DND-41 (cell line): ENCODE measurements around the gene TMEM59L.

ENCODE experiments used
- ATAC-seq: fragments of 200-7000 bp; cut with Tn5 transposase; 3 replicates; pipeline ENCODE4 v1.9.1; 2021; ENCODE audit warnings: low read depth; ENCODE audit not compliant: insufficient read depth
- DNase-seq: peaks from one replicate; pipeline ENCODE4 v3.0.0-alpha.2; 2020
- H2AFZ ChIP-seq: 2 replicates; pipeline ENCODE4 v1.6.0; 2012; ENCODE audit warnings: low read depth, low read length
- H3K27ac ChIP-seq: 2 replicates; pipeline ENCODE4 v1.5.1; 2012; ENCODE audit warnings: low read length, inconsistent platforms
- H3K27me3 ChIP-seq: fragments of 200-600 bp; sonication (generic); 2 replicates; pipeline ENCODE4 v1.6.0; 2012; ENCODE audit warnings: low read length, mild to moderate bottlenecking, inconsistent platforms; ENCODE audit not compliant: insufficient read depth, poor library complexity
- H3K36me3 ChIP-seq: 2 replicates; pipeline ENCODE4 v1.5.1; 2012; ENCODE audit warnings: low read length, inconsistent platforms; ENCODE audit not compliant: insufficient read depth
- H3K4me1 ChIP-seq: 2 replicates; pipeline ENCODE4 v1.5.1; 2012; ENCODE audit warnings: mild to moderate bottlenecking, low read length; ENCODE audit not compliant: insufficient read depth
- H3K4me2 ChIP-seq: 2 replicates; pipeline ENCODE4 v1.6.0; 2012; ENCODE audit warnings: mild to moderate bottlenecking, moderate library complexity, low read length, inconsistent platforms; ENCODE audit not compliant: insufficient read depth
- H3K4me3 ChIP-seq, 2 experiments: fragments of 200-600 bp in 1 of 2; shearing (Covaris generic) in 1 of 2; 2 replicates each; pipeline ENCODE4 v1.5.1; 2012 to 2016; ENCODE audit warnings: inconsistent platforms in 2 of 2, low read length in 2 of 2, mild to moderate bottlenecking in 2 of 2, low read depth in 1 of 2, moderate library complexity in 1 of 2
- H3K79me2 ChIP-seq: 2 replicates; pipeline ENCODE4 v1.6.0; 2012; ENCODE audit warnings: low read length, inconsistent platforms; ENCODE audit not compliant: insufficient read depth
- H3K9ac ChIP-seq: 2 replicates; pipeline ENCODE4 v1.6.0; 2012; ENCODE audit warnings: low read depth, mild to moderate bottlenecking, inconsistent platforms, low read length, moderate library complexity
- H3K9me3 ChIP-seq: 2 replicates; pipeline ENCODE4 v1.5.1; 2012; ENCODE audit warnings: low read length, moderate library complexity, mild to moderate bottlenecking, inconsistent platforms; ENCODE audit not compliant: insufficient read depth, severe bottlenecking
- H4K20me1 ChIP-seq: 2 replicates; pipeline ENCODE4 v1.6.0; 2012; ENCODE audit warnings: low read length; ENCODE audit not compliant: insufficient read depth
- EZH2 ChIP-seq: IDR thresholded peaks from 3 replicates; pipeline ENCODE4 v1.6.1; 2012; ENCODE audit warnings: borderline replicate concordance, low read depth, mild to moderate bottlenecking, moderate library complexity, low read length, inconsistent platforms; ENCODE audit not compliant: severe bottlenecking
- TF ChIP-seq, protein P1 (sequence below): IDR thresholded peaks from 2 replicates; pipeline ENCODE4 v1.5.1; 2012; ENCODE audit warnings: borderline replicate concordance, low read length, moderate library complexity, mild to moderate bottlenecking; ENCODE audit not compliant: poor library complexity, severe bottlenecking; ENCODE audit errors: extremely low read depth

The TMEM59L gene

DNA sequence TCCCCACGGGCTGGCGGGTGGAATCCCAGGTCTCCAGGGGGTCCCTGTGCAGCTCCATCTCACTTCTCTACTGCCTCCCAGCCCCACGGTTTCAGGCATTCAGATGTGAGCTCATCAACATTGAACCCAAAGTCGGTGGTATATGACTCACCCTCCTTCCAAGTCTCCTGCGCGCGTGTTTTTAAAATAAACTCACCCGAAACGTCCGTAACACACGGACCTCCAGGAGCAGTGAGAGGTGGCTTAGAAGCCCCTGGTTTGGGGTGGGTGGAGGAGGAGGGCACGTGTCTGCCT, 56.8 kb downstream of the TMEM59L start:
- H3K9ac ChIP-seq, result no peak overlapping the region
- no peak for TF ChIP-seq EZH2
- TF ChIP-seq, protein P1, sequence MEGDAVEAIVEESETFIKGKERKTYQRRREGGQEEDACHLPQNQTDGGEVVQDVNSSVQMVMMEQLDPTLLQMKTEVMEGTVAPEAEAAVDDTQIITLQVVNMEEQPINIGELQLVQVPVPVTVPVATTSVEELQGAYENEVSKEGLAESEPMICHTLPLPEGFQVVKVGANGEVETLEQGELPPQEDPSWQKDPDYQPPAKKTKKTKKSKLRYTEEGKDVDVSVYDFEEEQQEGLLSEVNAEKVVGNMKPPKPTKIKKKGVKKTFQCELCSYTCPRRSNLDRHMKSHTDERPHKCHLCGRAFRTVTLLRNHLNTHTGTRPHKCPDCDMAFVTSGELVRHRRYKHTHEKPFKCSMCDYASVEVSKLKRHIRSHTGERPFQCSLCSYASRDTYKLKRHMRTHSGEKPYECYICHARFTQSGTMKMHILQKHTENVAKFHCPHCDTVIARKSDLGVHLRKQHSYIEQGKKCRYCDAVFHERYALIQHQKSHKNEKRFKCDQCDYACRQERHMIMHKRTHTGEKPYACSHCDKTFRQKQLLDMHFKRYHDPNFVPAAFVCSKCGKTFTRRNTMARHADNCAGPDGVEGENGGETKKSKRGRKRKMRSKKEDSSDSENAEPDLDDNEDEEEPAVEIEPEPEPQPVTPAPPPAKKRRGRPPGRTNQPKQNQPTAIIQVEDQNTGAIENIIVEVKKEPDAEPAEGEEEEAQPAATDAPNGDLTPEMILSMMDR, result no peak
- no peak overlapping the region for H3K4me3 ChIP-seq
- H3K27me3 ChIP-seq, result no peaks in the 10 kb centered on the region
- H2AFZ ChIP-seq, result no peak overlapping the region
- H4K20me1 ChIP-seq, result peaks cover 20% of the 10 kb centered on the region
- H3K4me2 ChIP-seq, result no peak overlapping the region
- H3K79me2 ChIP-seq, result no peaks in the 10 kb centered on the region
- no peak overlapping the region for H3K27ac ChIP-seq
- DNase-seq (no peak), ATAC-seq (no peak)
- H3K4me1 ChIP-seq, result no peaks in the 10 kb centered on the region
- H3K36me3 ChIP-seq, result peaks cover 68% of the 10 kb centered on the region
- no peaks in the 10 kb centered on the region for H3K9me3 ChIP-seq

DNA sequence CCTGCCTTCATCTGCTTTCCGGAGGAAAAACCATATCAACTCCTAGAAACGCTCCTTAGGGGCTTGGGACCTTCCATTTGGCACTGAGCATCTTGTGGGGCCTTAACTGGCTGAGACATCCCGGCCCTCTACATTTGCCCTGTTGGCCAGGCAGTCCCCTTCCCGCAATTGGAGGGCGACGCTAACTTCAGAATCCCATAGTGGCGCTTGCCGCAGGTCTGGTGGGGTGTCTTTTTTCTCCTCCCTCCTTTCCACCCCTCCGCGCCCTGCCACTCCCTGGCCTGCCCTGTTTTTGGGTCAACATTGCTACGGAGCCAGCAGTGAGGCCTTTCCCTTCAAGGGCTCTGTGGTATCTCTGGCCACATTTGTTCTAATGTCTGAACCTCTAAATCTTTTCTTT, 57.2 kb downstream of the TMEM59L start:
- no peak for TF ChIP-seq EZH2
- no peak for ATAC-seq
- no peak overlapping the region for H3K4me3 ChIP-seq

DNA sequence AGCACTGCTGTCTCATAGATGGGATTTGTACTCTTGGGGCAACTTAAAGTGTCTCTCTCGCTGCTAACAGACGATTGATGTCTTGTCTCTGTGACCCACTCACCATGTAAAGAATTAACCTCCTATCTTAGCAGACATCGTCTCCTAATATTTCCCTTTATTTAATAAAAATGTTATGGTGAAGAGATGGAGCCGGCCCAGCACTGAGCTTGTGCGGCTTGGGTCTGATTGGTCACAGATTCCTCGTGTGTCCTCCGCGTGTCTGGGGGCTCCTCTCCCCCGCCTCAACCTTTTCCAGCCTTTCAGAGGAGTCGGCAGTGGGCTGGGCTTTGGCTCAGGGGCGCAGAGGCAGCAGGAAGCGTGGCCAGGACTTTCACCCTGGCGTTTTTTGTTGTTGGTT, 57.6 kb downstream of the TMEM59L start:
- TF ChIP-seq, protein P1, result no peak
- TF ChIP-seq EZH2, result no peak
- Histone ChIP-seq H3K4me2 (no peak overlapping the region), H3K4me3 (no peak overlapping the region), H3K9me3 (no peaks in the 10 kb centered on the region), H2AFZ (no peak overlapping the region), H3K27ac (no peak overlapping the region), H3K27me3 (no peaks in the 10 kb centered on the region), H3K79me2 (no peaks in the 10 kb centered on the region), H4K20me1 (peaks cover 20% of the 10 kb centered on the region), H3K36me3 (peaks cover 65% of the 10 kb centered on the region), H3K9ac (no peak overlapping the region), H3K4me1 (no peaks in the 10 kb centered on the region)
- ATAC-seq (no peak), DNase-seq (no peak)

More for the DNA sequence above, 57.2 kb downstream of the TMEM59L start:
- H3K9me3 ChIP-seq, result no peaks in the 10 kb centered on the region
- H3K4me1 ChIP-seq, result no peaks in the 10 kb centered on the region
- H4K20me1 ChIP-seq, result peaks cover 20% of the 10 kb centered on the region
- peaks cover 68% of the 10 kb centered on the region for H3K36me3 ChIP-seq
- no peak overlapping the region for H3K9ac ChIP-seq
- no peaks in the 10 kb centered on the region for H3K27me3 ChIP-seq
- no peaks in the 10 kb centered on the region for H3K79me2 ChIP-seq
- no peak overlapping the region for H2AFZ ChIP-seq
- no peak for DNase-seq
- H3K27ac ChIP-seq, result no peak overlapping the region
- H3K4me2 ChIP-seq, result no peak overlapping the region
